ENCODE results near the gene BLID.

DNA sequence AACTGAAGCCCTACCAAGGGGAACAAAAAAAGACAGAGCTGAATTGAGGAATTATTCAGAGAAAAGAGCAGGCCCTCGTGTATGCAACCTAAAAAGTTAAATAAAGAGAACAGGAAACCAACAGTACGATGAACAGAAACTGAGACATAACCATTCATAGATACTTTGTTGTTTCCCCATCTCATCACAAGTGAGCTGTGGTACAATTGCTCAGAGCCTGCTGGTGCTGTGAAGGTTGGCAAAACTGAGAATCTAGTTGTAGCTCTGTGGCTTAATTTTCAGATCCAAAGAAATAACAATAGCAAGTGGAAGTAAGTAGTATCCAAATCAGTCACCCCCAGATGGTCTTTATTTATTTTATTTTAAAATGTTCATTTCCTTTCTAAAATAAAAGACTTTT is 37.7 kb upstream of the BLID start:
- TF ChIP-seq, protein P1, sequence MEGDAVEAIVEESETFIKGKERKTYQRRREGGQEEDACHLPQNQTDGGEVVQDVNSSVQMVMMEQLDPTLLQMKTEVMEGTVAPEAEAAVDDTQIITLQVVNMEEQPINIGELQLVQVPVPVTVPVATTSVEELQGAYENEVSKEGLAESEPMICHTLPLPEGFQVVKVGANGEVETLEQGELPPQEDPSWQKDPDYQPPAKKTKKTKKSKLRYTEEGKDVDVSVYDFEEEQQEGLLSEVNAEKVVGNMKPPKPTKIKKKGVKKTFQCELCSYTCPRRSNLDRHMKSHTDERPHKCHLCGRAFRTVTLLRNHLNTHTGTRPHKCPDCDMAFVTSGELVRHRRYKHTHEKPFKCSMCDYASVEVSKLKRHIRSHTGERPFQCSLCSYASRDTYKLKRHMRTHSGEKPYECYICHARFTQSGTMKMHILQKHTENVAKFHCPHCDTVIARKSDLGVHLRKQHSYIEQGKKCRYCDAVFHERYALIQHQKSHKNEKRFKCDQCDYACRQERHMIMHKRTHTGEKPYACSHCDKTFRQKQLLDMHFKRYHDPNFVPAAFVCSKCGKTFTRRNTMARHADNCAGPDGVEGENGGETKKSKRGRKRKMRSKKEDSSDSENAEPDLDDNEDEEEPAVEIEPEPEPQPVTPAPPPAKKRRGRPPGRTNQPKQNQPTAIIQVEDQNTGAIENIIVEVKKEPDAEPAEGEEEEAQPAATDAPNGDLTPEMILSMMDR (IDR thresholded peaks at IDR 0.05 in 4 of 5, conservative IDR thresholded peaks at IDR 0.05 in 1 of 5) = no peak
- TF ChIP-seq POLR2A (IDR thresholded peaks at IDR 0.05) = no peak

Measured in gastrocnemius medialis (tissue), 4 donors.